ENCODE results near the gene FXR1.
A peak's percentile ranks its signal among the peaks of the same experiment; 100 is the strongest.
"Not testable (repeated sequence)": the region's sequence is repeated elsewhere in the genome, so short reads cannot be mapped to it uniquely, and the experiment has no call there.

Gene FXR1

DNA sequence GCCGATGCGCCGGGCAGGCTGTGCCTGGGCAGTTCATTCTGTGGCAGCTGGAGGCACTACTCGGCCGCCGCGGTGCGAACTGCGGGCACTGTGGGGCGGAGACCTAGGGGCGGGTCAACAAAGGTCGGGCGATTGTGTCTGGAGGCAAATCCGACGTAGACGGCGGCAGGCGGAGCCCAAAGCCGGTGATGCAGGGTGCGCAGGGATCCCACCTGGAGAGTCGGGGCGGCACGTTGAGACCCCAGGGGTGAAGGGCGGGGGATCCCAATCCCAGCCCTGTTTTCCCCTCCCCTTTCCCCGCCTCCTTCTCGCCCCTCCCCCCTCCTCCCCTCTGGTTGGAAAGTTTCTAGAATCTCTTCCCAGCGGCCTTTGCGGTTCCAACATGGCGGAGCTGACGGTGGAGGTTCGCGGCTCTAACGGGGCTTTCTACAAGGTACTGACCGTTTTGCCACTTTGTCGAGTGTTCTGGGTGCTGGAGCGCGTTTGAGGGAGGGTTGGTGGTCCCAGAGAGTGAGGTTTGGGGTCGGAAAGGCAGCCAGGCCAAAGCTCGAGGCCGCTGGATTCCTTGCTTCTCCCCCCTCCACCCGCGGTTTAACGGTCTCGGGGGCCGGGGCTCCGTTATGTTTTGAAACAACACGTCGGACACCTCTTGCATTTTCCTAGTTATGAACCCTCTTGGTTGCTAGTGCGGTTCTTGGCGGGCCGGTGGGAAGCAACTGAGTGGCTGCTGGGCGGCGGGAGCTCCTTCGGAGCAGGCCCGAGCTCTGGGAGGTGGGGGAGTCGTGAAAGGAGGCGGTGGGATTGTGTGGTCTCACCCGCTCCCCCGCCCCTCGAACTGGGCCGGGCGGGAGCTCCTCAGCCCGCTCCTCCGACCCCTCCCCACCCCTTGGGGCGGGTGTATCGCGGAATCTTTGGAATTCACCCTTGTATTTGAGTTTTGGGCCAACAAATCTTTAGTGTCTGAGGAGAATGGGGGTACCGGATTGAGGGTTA is at the start of gene FXR1:
TSS of gene FXR1 (plus strand) at position 367 of the 993 bp plus-strand sequence. CDS start at position 383, 16 bp downstream.
- DNase-seq: peak; percentile 81

DNA sequence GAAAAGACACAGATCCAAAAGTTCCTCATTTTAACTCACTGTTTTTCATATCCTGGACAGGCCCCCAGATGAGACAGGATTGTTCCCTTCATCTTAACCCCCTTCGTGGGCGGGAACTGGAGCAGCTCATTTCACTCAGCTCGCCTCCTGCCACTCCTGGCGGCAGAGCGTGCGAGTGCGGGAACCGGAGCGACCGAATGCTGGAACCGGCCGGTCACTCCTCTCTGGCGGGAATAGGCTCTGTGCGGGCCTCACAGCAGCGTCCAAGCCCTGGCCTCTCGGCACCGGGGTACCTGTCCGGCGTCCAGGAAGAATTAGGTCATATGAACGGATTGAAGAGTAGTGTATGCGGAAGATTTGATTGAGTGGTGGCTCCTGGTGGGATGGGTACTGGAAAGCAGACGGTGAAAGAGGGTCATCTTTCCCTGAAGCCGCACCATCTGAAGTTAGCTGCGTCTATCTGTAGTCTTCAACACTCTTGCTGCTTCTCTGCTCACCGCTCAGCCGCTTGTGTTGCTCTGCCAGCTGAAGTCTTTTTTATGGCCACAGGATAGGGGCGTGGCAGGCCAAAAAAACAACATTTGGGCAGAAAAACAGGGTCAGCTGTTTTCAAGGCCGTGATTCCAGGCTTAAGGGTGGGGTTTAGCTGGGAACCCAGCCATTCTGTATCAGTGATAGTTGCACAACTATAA is 42.3 kb upstream of the FXR1 start:
- DNase-seq: no peak

DNA sequence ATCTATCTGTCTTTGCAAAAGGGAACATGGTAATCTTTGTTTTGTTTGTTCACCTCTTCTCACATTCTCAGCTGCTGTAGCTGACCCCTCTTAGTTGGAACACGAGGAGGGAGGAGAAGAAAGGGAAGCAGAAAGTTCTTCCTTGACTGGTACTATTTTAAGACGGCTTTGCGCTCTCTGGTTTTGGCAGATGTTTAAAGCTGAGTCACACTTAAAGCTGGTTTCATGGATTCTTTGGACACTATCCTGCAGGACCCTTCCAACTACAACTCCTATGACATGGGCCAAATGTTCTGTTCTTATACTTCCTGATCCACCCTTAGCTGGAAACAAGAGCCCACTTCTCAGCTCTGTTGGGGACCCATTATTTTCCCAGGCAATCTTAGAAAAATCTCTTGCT is 40.6 kb upstream of the FXR1 start:
- no peak for DNase-seq

DNA sequence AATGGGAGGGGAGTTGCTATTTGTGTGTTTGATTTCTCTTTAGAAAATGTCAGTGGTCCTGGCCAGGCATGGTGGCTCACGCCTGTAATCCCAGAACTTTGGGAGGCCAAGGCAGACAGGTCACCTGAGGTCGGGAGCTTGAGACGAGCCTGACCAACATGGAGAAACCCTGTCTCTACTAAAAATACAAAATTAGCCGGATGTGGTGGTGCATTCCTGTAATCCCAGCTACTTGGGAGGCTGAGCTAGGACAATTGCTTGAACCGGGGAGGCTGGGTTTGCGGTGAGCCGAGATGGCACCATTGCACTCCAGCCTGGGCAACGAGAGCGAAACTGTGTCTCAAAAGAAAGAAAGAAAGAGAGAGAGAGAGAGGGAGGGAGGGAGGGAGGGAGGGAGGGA is 40.0 kb upstream of the FXR1 start:
- DNase-seq: not testable (repeated sequence)

GRCh38 chr3:180875124-180875698 is 37.3 kb upstream of the FXR1 start:
- no peak for DNase-seq

DNA sequence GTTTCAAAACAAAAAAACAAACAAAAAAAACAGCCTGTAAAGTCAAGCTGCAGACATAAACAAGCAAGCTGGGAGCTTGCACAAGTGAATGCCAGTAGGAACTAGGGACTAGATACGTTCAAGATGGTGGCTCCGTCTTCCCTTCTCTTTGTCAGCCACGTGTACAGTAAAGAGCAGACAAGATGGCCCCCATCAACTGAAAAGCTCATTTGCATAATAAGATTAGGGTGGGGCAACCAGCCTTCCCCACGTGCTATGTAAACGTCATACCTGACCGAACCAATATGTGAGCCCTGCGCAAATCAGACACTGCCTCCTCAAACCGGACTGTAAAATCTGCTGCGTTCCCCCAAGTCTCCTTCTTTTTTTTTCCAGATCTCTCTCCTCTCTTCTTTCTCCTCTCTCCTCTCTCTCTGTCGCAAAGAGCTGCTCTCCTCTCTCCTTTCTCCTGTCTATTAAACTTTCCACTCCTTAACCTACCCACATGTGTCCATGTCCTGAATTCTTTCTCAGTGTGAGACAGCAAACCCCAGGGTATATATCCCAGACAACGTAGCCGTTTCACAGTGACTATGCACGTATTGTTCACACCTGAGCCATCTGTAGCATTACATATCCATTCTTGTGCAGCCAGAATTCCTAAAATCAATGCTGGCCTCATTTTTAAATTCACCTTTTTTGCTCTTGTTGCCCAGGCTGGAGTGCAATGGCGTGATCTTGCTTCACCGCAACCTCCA is 31.2 kb upstream of the FXR1 start:
- DNase-seq: no peak

DNA sequence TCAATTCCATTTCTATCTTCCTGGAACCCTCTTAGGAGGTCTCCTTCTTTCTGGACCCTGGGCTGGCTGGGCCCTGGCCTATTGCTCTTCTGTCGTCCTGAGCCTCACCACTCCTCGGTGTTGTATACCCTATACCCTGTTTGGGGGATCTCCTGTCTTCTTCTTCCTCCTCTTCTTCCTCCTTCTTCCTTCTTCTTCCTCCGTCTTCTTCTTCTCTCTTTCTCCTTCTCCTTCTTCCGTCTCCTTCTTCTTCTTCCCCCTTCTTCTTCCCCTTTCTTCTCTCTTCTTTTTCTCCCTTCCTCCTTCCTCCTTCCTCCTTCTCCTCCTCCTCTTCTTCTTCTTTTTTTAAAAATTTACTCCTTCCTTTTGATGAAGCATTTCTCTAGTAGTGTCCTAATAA is 30.4 kb upstream of the FXR1 start:
- DNase-seq: no peak

- no peak for DNase-seq
Measured at GRCh38 chr3:180888992-180889560, 23.4 kb upstream of the FXR1 start.

DNA sequence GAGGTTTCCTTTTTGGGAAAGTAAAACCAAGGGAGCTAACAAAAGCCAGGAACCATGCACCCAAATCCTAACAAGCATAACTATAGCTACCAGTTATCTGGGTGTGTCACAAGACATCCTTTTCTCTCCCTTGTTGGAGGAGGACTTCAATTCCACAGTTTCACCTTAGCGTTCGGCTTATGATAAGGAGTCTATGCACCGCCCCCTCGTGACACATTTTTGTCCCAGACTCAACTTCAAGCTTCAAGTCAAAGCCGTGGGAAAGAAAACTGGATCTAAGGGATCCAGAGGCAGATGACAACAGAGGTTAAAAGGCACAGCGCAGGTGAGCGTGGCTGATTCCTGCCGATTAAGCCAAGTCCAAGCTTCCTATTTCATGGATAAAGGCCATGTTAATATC is 13.9 kb upstream of the FXR1 start:
- no peak for DNase-seq

DNA sequence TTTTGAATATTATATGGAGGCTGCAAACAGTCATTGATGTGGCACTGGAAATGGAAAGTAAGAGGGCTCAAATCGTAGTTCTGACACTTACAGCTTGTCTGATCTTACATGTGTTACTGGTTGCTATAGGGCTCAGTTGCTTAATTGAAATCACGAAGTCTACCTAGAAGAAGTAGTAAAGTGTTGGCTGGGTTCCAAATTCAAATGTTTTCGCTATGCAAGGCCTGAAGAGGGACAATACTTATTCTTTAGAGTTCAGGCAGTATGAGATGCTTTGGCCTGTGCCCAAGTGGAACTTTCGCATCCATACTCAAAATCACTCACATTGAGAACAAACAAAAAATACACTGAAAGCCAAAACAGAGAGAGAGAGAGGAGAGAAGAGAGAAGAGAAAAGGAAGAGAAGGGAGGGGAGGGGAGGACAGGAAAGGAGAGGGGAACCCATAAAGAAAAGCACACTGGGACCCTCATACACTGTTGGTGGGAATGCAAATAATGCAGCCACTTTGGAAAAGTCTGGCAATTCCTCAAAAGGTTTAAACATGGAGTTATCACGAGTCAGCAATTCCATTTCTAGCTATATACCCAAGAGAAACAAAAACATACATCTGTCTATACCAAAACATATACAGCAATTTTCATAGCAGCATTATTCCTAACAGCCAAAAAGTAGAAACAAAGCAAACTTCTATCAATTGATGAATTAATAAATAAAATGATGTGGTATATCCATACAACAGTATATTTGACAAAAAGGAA is 2.9 kb upstream of the FXR1 start:
- DNase-seq: no peak

GRCh38 chr3:180910823-180911222 is 1.6 kb upstream of the FXR1 start:
- DNase-seq: no peak

GRCh38 chr3:180911876-180912303 is 580 bp upstream of the FXR1 start:
- no peak for DNase-seq

GRCh38 chr3:180913581-180914404 is 1.3 kb downstream of the FXR1 start:
- DNase-seq: no peak

DNA sequence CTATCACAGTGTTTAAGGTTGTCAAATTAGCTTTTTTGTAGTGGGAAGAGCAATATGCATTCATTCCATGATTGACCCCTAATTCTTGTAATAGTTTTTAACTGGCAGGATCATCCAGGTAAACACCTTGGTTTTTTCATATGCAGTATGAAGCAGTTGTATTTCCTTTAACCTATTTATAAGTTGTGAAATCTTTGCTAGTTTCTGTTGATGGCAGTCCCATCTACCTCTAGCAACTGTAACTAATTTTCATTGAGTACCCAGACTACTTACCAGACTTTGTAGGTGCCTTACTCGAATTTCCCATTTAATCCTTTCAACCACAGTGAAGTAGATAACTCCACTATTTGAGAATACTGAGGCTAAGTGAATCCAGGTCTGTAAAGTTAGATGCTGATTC is 6.1 kb downstream of the FXR1 start:
- no peak for DNase-seq

DNA sequence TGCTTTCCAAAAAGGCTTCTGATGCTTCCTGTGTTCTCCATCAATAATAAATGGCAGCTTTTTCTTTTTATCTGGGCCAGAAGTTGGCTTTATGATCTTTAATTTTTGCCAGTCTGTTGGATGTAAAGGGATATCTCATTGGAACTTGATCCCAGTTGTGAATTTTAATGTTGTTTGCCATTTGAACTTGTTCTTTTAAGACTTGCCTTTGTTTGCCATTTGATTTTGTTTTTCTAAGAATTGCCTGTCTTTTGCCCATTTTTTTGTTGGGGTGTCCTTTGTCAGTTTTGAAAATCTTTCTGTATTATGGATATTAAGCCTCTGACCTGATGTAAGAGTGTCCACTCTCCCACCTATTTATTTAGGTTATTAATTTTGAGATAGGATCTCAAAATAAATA is 9.8 kb downstream of the FXR1 start:
- no peak for DNase-seq

DNA sequence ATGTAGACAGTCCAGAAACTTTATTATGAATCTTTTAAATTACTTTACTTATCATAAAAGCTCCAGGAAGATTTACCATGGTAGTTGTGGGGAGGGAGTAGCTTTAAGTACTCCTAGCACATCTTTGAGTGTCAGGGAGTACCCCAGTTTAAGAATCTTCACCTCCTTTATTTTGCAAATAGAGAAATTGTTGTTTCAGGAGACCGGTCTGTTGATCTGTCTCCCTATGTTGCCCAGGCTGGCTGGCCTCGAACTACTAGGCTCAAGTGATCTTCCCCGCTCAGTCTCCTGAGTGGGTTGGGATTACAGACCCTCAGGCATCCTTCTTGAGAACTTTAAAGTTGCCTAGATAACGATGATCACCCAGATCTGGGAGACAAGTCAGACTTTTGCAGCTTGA is 11.1 kb downstream of the FXR1 start:
- no peak for DNase-seq

DNA sequence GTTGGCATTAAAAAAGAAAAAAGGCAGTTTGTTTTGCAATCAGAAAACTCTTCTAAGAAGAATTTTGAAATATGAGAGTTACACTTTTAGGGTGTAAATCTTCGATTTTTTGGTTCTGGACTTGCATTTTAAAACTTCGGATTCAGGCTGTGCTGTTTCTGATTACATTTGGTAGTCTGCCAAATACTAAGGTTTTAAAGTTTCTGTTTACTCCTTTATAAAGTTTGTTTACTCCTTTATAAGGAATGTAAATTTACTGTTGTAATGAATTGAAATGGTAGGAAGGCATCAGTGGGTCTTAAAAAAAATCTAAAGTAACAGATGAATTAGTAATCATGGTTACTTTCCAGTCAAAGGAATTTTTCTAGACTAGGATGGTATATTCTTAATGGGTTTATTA is 14.1 kb downstream of the FXR1 start:
- DNase-seq: no peak

- no peak for DNase-seq
Measured at GRCh38 chr3:180929376-180929775, 16.9 kb downstream of the FXR1 start.

GRCh38 chr3:180930526-180930925 is 18.1 kb downstream of the FXR1 start:
- DNase-seq: no peak

GRCh38 chr3:180932819-180933218 is 20.3 kb downstream of the FXR1 start:
- DNase-seq: no peak

- no peak for DNase-seq
Measured at GRCh38 chr3:180934638-180935037, 22.2 kb downstream of the FXR1 start.

All from NCI-H1694 (cell line).